Epithelial cell of esophagus (primary cell): ENCODE measurements around the gene JMJD1C.

Experiments
- DNase-seq: peaks from one replicate; pipeline ENCODE4 v3.0.0; 2010; ENCODE audit warnings: low read depth
- H3K4me3 ChIP-seq: 2 replicates; pipeline ENCODE4 v1.5.1; 2011; ENCODE audit warnings: mild to moderate bottlenecking, low read length, control low read depth
- CTCF ChIP-seq: IDR thresholded peaks from 2 replicates; pipeline ENCODE4 v1.5.1; 2011; ENCODE audit warnings: low read depth, mild to moderate bottlenecking, low read length, control low read depth, inconsistent platforms; ENCODE audit not compliant: insufficient read depth; ENCODE audit errors: missing control alignments

Gene JMJD1C

GRCh38 chr10:63229161-63229560 is 236.6 kb downstream of the JMJD1C start:
- DNase-seq, result no peak
- TF ChIP-seq CTCF, result no peak
- H3K4me3 ChIP-seq, result no peak overlapping the region

GRCh38 chr10:63228237-63228636 is 237.5 kb downstream of the JMJD1C start:
- no peak for TF ChIP-seq CTCF
- H3K4me3 ChIP-seq, result no peak overlapping the region
- no peak for DNase-seq

GRCh38 chr10:63227207-63227895 is 238.4 kb downstream of the JMJD1C start:
- no peak for TF ChIP-seq CTCF
- H3K4me3 ChIP-seq, result no peak overlapping the region
- DNase-seq, result no peak

GRCh38 chr10:63224241-63224640 is 241.5 kb downstream of the JMJD1C start:
- no peak overlapping the region for H3K4me3 ChIP-seq
- DNase-seq, result no peak
- no peak for TF ChIP-seq CTCF

GRCh38 chr10:63221950-63222349 is 243.8 kb downstream of the JMJD1C start:
- DNase-seq, result no peak
- no peak overlapping the region for H3K4me3 ChIP-seq
- TF ChIP-seq CTCF, result no peak

GRCh38 chr10:63219749-63220148 is 246.0 kb downstream of the JMJD1C start:
- no peak for DNase-seq
- no peak overlapping the region for H3K4me3 ChIP-seq
- TF ChIP-seq CTCF, result no peak

GRCh38 chr10:63217120-63217605 is 248.6 kb downstream of the JMJD1C start:
- peak; percentile 58 for TF ChIP-seq CTCF
- no peak overlapping the region for H3K4me3 ChIP-seq
- DNase-seq, result peak; percentile 62
